Ectodermal cell (in vitro differentiated cells): ENCODE measurements around the gene NASP. TPM values are rescaled to one million over a fixed set of nuclear protein-coding genes. Genes with fewer than 3 reads are reported as not detected.

Experiments used
- H3K27ac ChIP-seq: 2 replicates; pipeline ENCODE4 v1.7.0; 2013; ENCODE audit warnings: mild to moderate bottlenecking, low read depth, low read length; ENCODE audit not compliant: insufficient read depth, poor library complexity, severe bottlenecking
- H3K27me3 ChIP-seq: 2 replicates; pipeline ENCODE4 v1.7.0; 2013; ENCODE audit warnings: mild to moderate bottlenecking, low read length; ENCODE audit not compliant: insufficient read depth, control insufficient read depth, poor library complexity, severe bottlenecking
- H3K36me3 ChIP-seq: one replicate; pipeline ENCODE4 v1.7.0; 2013; ENCODE audit warnings: low read length; ENCODE audit not compliant: control insufficient read depth, insufficient read depth
- H3K4me1 ChIP-seq: one replicate; pipeline ENCODE4 v1.7.0; 2013; ENCODE audit warnings: low read length; ENCODE audit not compliant: control insufficient read depth, insufficient read depth
- H3K4me3 ChIP-seq: 2 replicates; pipeline ENCODE4 v1.7.0; 2013; ENCODE audit warnings: low read depth, low read length, control low read depth; ENCODE audit not compliant: insufficient read depth
- H3K9me3 ChIP-seq: 2 replicates; pipeline ENCODE4 v1.7.0; 2013; ENCODE audit warnings: mild to moderate bottlenecking, low read length, moderate library complexity; ENCODE audit not compliant: control insufficient read depth
- WGBS, 2 experiments: methylation state at CpG; one replicate each; pipeline ENCODE4 v1.1.7; 2013; ENCODE audit warnings: missing lambda C conversion rate in 2 of 2; 5-methylcytosine and 5-hydroxymethylcytosine counted together
- polyA plus RNA-seq, 4 experiments: library from polyadenylated mRNA; stranded (reverse); fragments of 50-300 nt; gene quantifications; one replicate each; pipeline ENCODE4 v1.2.3, GENCODE V29; 2013

Gene NASP, protein sequence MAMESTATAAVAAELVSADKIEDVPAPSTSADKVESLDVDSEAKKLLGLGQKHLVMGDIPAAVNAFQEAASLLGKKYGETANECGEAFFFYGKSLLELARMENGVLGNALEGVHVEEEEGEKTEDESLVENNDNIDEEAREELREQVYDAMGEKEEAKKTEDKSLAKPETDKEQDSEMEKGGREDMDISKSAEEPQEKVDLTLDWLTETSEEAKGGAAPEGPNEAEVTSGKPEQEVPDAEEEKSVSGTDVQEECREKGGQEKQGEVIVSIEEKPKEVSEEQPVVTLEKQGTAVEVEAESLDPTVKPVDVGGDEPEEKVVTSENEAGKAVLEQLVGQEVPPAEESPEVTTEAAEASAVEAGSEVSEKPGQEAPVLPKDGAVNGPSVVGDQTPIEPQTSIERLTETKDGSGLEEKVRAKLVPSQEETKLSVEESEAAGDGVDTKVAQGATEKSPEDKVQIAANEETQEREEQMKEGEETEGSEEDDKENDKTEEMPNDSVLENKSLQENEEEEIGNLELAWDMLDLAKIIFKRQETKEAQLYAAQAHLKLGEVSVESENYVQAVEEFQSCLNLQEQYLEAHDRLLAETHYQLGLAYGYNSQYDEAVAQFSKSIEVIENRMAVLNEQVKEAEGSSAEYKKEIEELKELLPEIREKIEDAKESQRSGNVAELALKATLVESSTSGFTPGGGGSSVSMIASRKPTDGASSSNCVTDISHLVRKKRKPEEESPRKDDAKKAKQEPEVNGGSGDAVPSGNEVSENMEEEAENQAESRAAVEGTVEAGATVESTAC
- 754 TPM for polyA plus RNA-seq (2013, experiment 1 of 4)
- polyA plus RNA-seq (2013, experiment 2 of 4): 747 TPM
- 491 TPM for polyA plus RNA-seq (2013, experiment 3 of 4)
- polyA plus RNA-seq (2013, experiment 4 of 4): 525 TPM

GRCh38 chr1:45583666-45584350 lies at the start of gene NASP:
Gene NASP (plus strand): TSS chr1:45584041. CDS start chr1:45584147, 106 bp downstream.
- Histone ChIP-seq H3K27me3 (no peaks in the 10 kb centered on the region), H3K4me1 (no peaks in the 10 kb centered on the region), H3K9me3 (no peaks in the 10 kb centered on the region), H3K4me3 (peak within 1 kb of the TSS; percentile 100), H3K27ac (peak within 1 kb of the TSS; percentile 100), H3K36me3 (no peaks in the 10 kb centered on the region)
- 0% methylated on average over 41 of the region's 41 CpGs for WGBS, 2 experiments

- H3K4me3 ChIP-seq: no peak overlapping the region
- no peaks in the 10 kb centered on the region for H3K4me1 ChIP-seq
- H3K27ac ChIP-seq: no peak overlapping the region
- no peaks in the 10 kb centered on the region for H3K9me3 ChIP-seq
- H3K36me3 ChIP-seq: no peaks in the 10 kb centered on the region
- H3K27me3 ChIP-seq: no peaks in the 10 kb centered on the region
- WGBS, 2 experiments: 79 to 81% methylated on average over 5 to 6 of the region's 6 CpGs
Observed at GRCh38 chr1:45535988-45536766, 47.7 kb upstream of the NASP start.

DNA sequence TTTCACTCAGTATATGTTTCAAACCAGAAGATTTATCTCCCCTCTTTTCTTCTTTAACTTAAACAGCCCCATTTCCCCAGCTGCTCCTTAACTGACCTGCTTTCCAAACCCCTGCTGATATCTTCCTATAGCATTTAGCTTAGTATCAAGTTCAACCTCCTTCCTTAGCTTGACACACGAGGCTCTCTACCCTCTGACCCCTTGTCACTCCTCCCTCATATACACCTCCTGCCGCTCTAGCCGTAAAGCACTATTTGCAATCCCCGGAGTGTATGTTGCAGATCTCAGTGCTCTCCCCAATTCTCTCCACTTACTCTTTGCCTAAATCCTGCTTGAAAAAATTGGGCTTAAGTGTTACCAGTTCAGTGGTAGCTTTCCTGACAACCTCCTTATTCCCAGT lies 47.0 kb upstream of the NASP start:
- H3K27me3 ChIP-seq: no peaks in the 10 kb centered on the region
- 65 to 70% methylated on average over 4 of the region's 4 CpGs for WGBS, 2 experiments
- H3K4me3 ChIP-seq: no peak overlapping the region
- no peaks in the 10 kb centered on the region for H3K4me1 ChIP-seq
- H3K36me3 ChIP-seq: no peaks in the 10 kb centered on the region
- H3K9me3 ChIP-seq: no peaks in the 10 kb centered on the region
- no peak overlapping the region for H3K27ac ChIP-seq

GRCh38 chr1:45541193-45541592 lies 42.6 kb upstream of the NASP start:
- no peak overlapping the region for H3K27ac ChIP-seq
- WGBS, 2 experiments: 90% methylated on average over 1 of the region's 1 CpG; no CpG with 5 or more reads in 1 of the 2 experiments

GRCh38 chr1:45542591-45542990 lies 41.2 kb upstream of the NASP start:
- Histone ChIP-seq H3K27ac (no peak overlapping the region), H3K4me3 (no peak overlapping the region), H3K36me3 (no peaks in the 10 kb centered on the region), H3K27me3 (peaks cover 3% of the 10 kb centered on the region), H3K4me1 (no peaks in the 10 kb centered on the region), H3K9me3 (no peaks in the 10 kb centered on the region)
- WGBS, 2 experiments: 90 to 91% methylated on average over 4 of the region's 4 CpGs

More at GRCh38 chr1:45541193-45541592, 42.6 kb upstream of the NASP start:
- H3K27me3 ChIP-seq: peaks cover 3% of the 10 kb centered on the region
- no peak overlapping the region for H3K4me3 ChIP-seq
- no peaks in the 10 kb centered on the region for H3K4me1 ChIP-seq
- H3K9me3 ChIP-seq: no peaks in the 10 kb centered on the region
- H3K36me3 ChIP-seq: no peaks in the 10 kb centered on the region

DNA sequence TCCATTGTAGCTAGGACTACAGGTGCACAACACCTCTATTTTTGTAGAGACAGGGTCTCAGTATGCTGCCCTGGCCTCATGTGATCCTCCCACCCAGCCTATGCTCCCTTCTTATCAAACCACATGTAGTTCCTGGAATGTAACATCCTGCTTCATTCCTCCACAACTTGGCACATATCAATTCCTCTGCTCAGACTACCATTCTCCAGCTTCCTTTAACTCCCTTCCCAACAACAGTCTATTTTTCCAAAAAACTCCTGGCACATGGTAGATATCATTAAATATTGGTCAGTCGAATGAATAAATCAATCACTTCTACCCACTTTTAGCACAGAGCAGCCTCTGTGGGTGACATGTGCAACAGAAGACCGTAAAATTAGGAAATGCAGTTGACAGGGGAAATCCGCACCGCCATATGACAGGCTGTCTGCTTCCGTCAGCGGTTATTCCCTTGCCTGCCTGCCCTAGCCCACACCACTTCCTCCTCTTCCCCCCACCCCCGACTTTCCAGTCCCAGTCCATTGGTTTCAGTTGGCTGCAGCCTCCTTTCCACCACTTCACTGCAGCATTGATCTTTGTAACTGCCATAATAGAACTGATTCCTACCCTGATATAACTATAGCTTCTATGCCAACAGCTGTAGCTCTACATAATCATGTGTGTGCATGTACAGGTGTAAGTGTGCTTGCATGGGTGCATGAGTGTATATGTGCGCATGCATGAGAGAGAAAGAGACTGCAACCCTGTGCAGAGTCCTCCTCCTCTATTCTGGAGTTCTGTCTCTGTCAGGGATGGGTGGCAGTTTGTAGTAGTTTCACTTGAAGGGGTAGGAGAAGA lies 40.0 kb upstream of the NASP start:
- Histone ChIP-seq H3K27me3 (peaks cover 3% of the 10 kb centered on the region), H3K9me3 (no peaks in the 10 kb centered on the region), H3K36me3 (no peaks in the 10 kb centered on the region), H3K4me3 (no peak overlapping the region), H3K27ac (no peak overlapping the region), H3K4me1 (no peaks in the 10 kb centered on the region)
- 84 to 87% methylated on average over 8 of the region's 8 CpGs for WGBS, 2 experiments

DNA sequence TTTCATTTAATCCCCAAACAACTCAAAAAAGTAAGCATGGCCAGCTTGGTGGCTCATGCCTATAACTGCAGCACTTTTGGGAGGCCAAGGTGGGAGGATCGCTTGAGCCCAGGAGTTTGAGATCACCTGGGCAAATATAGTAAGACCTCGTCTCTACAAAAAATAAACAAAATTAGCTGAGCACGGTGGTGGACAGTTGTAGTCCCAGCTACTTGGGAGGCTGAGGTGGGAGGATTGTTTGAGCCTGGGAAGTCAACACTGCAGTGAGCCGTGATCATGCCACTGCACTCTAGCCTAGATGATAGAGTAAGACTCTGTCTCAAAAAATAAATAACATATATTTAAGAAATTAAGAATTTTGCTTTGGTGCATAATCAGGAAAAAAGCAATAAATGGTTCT lies 39.3 kb upstream of the NASP start:
- peaks cover 3% of the 10 kb centered on the region for H3K27me3 ChIP-seq
- WGBS, 2 experiments: 81 to 88% methylated on average over 4 of the region's 4 CpGs

GRCh38 chr1:45545019-45545493 lies 38.8 kb upstream of the NASP start:
- H3K4me3 ChIP-seq: no peak overlapping the region
- no peaks in the 10 kb centered on the region for H3K9me3 ChIP-seq
- no peaks in the 10 kb centered on the region for H3K36me3 ChIP-seq
- 75 to 77% methylated on average over 6 of the region's 6 CpGs for WGBS, 2 experiments
- H3K4me1 ChIP-seq: no peaks in the 10 kb centered on the region
- no peak overlapping the region for H3K27ac ChIP-seq
- peaks cover 3% of the 10 kb centered on the region for H3K27me3 ChIP-seq

More for the DNA sequence above, 39.3 kb upstream of the NASP start:
- Histone ChIP-seq H3K36me3 (no peaks in the 10 kb centered on the region), H3K9me3 (no peaks in the 10 kb centered on the region), H3K4me3 (no peak overlapping the region), H3K4me1 (no peaks in the 10 kb centered on the region), H3K27ac (no peak overlapping the region)
